Retina (tissue), 1 donor: Measurements from ENCODE around the gene CNPY1.
"Not testable (repeated sequence)": the region's sequence is repeated elsewhere in the genome, so short reads cannot be mapped to it uniquely, and the experiment has no call there.

ENCODE experiments used
- DNase-seq: peaks from one replicate; pipeline ENCODE4 v3.0.0-alpha.2; 2016

Gene CNPY1

DNA sequence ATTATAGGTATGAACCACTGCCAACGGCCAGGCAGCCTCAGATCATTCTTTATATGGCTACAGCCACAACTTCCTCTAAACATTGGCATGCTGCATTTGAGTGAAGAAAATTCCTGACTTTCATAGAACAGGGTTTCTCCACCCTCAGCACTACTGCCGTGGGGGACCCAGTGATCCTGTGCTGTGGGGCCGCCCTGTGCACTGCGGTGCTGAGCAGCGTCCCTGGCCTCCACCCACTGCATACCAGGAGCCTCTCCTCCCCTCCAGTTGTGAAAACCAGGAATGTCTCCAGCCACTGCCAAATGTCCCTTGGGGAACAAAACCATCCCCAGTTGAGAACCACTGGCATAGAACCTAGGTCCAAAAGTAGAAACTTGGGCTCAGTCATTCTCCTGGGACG, 15.8 kb downstream of the CNPY1 start:
- DNase-seq, result no peak

DNA sequence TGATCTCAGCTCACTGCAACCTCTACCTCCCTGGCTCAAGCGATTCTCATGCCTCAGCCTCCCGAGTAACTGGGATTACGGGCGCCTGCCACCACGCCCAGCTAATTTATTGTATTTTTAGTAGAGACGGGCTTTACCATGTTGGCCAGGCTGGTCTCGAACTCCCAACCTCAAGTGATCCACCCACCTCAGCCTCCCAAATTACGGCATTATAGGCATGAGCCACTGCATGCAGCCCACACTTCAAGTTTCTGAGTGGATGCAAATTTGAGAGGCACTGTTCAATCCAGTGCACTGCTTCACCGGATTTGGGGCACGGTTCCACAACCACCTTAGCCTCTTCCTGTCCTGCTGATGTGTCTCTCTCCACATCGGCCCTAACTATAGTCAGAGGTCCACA, 16.5 kb downstream of the CNPY1 start:
- no peak for DNase-seq

DNA sequence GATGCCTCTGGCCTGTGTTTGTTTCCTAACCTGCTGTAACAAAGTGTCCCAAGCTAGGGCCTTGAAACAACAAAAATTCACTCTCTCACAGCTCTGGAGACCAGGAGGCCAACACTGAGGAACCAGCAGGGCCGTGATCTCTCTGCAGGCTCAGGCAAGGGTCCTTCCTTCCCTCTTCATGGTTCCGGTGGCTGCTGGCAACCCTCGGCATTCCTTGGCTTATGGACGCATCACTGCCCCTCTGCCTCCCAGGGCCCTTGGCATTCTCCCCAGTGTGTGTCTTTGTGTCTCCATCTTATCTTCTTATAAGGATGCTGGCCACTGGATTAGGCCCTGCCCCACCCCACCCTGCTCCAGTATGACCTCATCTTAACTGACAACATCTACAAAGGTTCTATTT, 17.0 kb downstream of the CNPY1 start:
- no peak for DNase-seq

DNA sequence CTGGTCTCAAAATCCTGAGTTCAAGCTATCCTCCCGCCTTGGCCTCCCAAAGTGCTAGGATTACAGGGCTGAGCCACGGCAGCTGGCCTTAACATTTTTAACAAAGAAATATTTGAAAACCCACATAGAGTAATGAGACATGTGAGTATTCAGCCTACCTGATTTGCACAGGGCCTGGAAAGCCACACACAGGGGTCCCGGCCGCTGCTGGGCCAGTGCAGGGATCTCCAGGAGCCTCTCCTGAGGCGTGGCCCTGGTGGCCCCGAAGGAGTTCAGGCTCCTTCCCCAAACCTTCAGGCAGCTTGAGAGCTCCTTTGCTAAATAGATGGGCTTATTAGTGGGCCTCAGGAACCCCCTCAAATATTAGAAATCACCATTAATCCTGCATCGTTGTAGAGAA, 18.7 kb downstream of the CNPY1 start:
- DNase-seq, result no peak

DNA sequence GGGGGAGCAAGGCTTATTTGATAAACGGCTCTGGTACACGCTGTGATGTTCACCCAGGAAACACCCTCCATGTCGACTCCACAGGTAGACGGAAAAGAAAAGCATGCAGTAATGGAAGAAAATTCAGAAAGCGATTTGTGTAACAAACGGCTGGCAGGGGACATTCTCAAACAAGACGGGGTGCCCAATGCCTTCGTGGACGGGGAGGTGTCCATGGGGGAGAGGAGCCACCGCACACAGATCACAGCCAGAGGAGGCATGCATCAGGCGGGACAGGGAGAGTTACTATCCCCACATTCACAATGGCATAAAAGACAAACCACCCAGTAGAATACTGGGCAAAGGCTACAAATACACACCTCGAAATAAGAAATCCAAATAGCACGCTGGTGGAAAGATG, 20.1 kb downstream of the CNPY1 start:
- DNase-seq, result no peak

DNA sequence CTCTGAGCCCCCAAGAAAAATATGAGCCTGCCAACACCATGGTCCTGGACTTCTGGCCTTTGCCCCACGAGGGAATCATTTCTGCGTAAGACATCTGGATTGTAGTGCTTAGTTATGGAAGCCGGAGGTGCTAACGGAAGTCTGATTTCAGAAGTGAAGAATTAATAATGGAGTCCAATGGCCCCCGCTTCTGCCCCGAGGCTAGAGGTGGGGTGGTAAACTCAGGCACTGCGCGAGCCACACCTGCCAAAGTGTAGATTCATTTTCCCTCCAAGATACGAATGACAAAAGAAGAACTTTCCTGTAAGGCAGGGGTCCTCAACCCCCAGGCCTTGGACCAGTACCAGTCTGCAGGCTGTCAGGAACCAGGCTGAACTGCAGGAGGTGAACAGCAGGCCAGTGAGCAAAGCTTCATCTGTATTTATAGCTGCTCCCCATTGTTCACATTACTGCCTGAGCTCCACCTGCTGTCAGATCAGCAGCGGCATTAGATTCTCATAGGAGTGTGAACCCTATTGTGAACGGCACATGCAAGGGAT, 22.3 kb downstream of the CNPY1 start:
- DNase-seq, result no peak

DNA sequence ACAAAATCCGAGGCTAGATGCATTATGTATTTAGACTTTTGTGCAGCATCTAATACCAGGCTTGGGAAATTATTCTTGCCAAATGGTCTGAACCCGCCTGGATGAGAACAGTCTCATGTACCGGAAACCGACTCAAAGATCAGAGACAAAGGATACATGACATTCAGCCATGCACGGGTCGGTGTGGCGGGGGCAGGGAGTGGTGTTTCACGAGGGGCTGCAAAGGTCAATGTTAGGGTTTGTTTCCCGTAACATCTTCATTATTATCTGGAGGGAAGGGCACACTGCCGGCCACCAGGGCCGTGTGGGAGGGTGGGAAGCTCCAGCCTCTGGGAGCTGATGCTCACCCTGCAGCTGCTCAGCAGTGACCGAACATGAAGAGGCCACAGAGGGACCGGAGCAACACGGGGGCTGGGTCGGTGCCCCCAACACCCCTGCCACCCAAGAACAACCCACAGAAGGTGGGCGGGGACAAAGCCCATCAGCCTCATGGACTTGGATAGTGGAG, 23.1 kb downstream of the CNPY1 start:
- no peak for DNase-seq

DNA sequence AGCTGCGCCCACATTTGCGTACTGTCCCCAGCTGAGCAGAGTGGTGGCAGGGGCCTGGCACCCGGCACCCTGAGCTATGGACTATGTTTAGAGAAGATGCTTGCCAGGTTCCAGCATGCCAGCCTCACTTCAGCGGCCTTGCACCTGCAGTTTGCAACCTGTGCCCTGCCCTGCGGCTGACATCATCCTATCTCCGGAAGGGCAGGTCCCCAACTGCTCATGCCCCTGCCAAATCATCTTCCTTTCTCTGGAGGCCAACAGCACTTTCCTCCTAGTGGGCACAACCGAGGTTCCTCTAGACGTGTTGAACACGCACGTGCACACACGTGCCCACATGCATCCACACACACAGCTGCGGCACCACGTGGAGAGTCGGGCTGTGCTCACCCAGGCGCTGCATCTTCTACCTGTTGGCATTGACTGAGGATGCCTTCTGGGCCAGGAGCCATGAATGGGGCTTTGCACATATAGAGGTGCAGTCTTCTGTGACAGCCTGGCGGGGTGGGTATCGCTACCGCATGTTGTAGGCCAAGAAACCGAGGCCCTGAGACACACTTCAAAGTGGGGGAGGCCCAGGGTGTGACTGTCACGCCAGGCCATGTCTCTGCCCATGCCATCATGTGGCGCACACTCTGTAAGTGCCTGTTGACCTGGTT, 24.5 kb downstream of the CNPY1 start:
- no peak for DNase-seq

DNA sequence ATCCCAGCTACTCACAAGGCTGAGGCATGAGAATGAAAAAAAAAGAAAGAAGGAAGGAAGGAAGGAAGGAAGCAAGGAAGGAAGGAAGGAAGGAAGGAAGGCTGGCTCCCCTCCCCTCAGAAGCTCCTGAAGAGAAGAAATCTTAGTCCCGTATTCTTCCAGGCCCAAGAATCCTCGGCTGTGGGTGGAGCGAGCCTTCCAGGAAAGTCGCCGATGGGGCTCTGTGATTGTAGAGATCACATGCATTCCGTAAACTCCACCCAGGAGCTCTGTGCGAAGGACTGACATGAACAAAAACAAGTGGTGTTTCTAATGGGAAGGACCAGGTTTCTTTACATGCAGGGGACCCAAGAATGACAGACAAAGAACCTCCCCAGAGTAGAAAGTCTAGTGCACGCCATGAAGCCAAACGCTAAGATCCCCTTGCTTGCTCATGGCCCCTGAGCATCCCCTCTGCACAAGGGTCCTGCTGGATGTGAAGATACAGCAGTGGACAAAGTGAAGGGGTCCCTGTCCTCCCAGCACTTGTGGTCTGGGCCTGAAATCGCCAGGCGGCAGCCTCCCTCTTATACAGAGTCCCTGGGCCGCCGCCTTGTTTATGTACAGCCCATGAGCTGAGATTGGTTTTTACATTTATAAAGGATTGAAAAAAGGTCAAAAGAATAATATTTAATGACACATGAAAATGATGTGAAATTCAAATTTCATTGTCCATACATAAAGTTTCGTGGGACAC, 25.2 kb downstream of the CNPY1 start:
- DNase-seq, result no peak

DNA sequence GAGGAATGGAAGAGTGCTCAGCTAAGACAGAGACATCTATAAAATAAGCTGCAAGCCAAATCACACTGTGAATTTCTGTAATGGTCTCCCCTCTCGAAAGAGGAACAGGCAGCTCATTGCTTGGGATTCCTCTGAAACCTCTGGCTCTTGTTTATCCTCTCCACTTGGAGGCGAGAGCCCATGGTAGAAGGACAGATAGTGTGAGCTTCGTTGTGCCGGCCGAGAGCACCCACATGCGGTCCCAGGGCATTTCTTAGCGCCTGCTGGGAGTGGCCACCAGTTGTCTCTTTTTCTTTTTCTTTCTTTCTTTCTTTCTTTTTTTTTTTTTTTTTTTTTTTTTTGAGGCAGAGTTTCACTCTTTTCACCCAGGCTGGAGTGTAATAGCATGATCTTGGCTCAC, 26.2 kb downstream of the CNPY1 start:
- no peak for DNase-seq

DNA sequence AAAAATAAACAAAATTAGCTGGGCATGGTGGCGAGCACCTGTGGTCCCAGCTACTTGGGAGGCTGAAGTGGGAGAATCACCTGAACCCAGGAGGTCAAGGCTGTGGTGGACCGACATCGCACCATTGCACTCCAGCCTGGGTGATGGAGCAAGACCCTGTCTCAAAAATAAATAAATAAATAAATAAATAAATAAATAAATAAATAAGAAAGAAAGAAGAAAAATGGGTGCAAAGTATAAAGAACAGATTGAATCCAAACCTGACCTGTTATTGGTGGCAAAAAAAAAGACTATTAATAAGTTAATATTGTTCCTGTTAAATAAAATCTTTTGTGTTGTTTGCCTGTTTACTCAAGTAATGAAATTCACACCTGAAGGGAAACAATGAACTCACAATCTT, 27.0 kb downstream of the CNPY1 start:
- DNase-seq, result not testable (repeated sequence)

DNA sequence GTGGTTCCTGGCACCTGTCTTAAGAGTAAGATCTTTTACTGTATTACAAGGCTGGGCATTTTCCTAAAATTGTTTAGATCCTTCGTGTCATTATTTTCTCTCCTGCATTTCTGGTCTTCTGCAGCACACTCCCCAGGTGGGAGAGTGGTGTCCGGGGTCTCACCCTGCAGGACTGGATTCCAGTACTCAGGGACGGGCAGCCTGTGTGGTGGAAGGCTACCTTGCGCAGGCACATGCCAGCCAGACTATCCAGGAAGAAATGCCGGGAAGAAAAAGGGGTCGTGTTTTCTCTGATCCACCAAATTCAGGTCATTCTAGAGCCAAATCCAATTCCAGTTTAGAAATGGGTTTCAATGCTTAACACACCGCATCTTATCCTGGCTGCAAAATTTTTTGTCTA, 27.7 kb downstream of the CNPY1 start:
- DNase-seq, result no peak

DNA sequence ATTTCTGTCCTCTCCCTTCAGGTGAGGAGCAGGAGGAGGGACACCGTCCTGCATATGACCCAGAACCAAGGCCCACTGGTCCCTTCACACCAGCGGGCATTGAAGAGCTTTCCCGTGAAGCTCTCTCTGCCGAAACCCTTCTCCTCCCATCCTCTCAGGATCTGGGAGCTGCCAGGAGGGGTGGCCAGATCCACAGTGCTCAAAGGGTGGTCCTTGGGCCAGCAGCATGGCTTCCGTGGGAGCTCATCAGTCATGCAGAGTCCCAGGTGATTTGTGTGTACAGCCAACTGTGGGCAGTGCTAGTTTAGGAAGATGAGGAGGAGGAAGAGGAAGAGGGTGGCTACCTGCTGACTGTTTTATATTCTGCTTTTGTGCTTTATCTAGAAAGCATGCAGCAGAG, 28.4 kb downstream of the CNPY1 start:
- DNase-seq, result no peak

DNA sequence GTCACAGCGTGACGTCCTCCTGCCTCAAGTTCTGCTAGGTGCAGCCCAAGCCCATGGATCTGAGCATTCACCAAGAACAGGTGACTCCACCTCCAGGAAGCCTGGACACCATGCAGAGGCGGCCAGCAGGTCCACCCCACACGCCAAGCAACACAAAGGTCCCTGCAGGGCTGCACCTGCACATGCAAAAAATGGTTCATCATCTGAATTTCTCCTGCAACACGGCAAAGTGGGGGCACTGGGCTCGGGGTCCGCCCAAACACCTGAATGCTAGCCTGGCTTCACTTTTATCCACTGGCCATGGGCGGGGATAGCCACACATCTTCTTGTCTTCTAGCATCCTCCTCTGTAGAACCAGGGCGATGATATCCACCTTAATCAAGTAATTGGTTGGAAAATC, 28.9 kb downstream of the CNPY1 start:
- DNase-seq, result no peak

DNA sequence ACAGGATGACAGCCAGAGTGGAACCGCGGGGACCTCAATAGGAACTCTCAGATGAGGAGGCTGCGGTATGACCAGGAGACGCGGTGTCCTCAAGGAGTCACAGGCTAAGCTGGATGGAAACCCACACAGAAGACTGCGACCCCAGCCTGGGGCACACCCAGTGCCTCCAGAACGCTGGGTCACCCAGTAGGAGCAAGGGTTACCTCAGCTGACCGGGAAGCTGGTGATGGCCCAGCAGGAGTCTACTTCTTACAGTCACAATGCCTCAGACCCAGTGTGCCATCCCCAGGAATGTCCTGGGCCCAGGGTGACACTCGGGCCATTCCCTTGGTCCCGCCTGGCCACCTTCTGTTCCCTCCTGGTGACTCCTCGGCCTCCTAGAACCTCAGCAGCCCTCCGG, 29.9 kb downstream of the CNPY1 start:
- DNase-seq, result no peak

DNA sequence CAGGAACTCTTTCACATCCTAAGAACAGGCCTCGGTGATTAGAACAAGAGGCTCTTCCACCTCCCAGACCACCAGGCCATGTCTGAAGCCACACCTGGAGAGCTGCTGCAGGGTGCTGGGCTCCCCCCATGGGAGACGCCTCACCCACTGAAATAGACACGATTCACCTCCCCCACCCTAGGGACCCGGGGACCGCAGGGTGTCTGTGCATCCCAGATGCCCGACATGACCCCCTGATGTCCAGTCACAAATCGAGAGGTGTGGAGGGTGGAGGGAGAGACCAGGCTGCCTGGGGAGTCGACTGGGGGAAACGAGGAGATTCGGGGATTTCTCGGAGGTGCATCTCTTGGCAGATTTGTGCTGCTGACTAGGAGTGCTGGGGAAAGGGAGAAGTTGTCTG, 31.0 kb downstream of the CNPY1 start:
- no peak for DNase-seq

DNA sequence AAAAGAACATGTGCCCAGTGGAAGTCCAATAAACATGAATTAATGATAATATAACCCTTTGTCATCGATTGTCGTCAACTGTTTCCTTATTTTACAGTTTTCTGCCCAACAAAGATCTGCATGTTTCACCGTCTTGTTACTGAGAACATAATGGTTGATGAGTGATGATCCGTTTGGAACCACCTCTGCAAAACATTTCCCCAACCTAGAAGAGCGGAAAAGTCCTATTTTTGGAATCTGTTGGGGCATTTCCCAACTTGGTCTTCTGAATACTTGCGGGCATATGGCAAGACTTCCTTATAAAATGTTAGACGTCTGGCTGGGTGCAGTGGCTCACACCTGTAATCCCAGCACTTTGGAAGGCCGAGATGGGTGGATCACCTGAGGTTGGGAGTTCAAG, 32.1 kb downstream of the CNPY1 start:
- DNase-seq, result no peak

DNA sequence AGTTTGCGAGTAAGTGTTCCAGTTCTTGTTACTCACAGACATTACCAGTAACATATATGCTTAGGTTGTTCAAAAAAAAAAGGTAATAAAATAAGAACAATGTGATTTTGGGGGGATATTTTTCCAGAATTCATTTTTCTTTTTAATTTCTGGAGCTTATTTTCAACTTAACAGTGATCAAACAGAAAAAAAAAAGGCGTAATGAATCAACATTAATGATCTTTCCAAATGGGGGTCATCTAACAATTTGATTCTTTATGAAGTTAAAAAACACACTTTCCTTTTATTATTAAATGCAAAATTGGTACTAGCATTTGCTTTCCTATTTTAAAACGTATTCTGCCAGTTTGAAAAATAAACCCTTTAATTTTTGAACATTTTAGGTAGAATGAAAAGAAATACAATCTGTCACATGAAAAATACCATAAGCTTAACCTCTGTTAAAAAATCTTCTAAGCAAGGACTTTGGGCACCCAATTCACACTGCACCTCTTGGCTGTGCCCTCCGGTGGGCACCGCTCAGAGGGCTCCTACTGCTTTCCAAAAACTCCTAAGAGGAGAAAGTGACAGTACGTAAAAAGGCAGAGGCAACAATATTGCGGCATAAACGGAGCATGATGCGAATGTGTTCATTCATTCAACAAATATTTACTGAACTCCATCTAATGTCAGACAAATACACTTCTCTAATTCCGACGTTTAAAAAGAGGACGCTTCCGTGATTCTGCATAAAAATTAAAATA, 32.6 kb downstream of the CNPY1 start:
- DNase-seq, result no peak

DNA sequence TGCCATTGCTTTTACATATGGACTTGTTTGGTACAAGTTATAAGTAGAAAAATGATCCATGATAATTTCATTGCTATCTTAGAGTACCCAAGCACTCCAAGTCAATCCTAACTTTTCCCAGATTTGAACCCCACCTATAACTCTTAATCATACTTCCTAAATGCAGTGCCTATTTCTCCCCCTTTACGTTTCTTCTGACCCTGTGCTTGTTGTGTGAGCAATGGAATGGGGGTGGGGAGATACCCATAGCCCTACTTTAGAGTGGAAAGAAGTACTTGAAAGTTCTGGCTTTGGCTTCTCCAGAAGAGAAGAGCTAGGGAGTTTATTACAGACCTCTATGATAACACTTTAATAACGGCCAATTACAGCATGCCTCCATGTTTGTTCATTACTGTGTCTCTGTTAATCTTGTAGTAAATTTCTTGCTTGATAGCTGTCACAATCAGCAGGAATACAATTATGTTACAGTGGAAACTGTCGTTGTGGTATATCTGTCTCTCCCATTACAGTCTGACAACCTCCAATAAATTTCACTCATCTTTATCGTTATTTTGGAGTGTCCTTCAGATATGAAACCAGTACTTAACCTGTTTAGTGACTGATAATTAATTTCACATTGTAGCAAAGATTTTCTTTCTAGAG, 34.0 kb downstream of the CNPY1 start:
- no peak for DNase-seq

DNA sequence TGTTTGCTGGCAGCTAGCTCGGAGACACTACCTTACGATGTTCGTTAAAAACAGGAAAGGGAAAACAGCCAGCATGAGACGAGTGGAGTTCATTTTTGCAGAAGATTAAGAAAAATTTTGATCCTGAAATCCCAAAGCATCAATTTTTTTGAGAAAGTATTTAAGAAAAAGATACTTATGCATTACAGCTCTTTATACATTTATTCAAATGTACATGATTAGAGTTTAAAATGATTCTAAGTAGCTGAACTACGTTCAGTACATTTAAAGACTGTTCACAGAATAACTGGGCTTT, 34.7 kb downstream of the CNPY1 start:
- DNase-seq, result peak; percentile 50

DNA sequence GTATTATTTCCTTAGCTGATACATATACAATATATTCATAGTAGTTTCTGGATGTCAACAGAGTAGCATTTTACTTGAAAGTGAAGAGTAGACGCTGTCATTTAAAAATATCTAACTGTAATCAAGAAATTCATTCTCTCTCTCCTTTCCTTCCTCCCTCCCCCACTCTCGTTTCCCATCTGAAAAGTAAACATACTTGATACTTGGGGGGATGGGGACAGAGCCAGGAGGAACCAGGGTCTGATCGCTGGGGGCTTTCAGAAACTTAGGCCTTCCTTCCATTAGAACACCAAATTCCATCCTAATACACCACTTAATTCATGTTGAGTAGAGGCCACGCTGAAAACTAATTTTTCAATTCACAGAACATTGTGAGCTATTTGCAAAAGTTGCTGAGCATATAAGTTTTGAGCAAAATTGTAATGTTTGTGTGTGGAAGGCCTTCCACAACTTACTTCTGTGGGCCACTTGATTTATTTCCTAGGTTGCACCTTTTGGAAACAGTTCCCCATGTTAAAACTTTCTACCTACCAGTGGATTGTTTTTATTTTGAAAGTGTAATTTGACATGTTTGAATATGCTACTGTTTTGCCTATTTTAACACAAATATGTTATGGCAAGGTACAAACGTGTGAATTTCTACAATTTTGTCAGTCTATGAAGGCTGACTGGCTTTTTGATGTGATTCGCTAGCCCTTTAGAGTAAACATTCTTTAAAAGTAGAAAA, 35.2 kb downstream of the CNPY1 start:
- DNase-seq, result peak; percentile 35

DNA sequence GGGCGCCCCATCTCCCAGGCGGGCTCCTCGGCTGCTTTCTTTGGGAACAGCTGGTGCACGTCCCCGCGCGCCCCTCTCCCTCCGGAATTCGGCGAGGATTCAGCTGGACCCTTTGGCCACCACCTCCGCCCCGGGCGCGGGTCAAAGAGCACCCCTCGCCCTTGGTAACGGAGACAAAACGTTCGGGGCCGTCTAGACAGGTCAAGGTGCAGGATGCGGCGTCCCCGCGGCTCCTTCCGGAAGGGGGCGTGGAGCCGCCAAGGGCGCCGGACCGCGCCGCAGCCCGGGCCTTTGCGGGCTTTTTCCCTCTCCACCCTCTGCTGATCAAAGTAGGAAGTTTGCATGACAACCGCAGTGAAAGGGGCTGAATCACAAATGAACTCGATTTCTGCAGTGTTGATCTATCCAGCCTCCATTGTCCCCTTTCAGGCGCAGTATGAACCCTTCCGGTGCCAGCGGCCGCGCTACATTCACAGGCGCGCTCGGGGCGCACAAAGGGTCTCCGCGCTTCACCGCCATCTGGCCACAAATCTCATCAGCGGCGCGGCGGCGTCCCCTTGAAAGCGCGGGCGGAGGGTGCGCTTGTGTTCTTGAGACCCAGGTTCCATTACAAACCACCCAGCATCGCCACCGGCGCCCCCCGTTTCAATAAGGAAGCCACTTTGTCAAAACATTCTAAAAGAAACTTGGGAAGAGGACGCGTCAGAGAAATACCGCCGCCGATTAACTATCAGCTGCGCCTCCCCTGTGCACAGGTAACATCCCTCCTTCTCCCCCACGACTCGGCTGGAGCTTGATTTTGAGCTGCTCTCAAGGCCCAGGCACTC, 36.4 kb downstream of the CNPY1 start:
- DNase-seq, result peak; percentile 89
